A549 treated with AZD2906 at 1 μM for 4 hours (cell line): Measurements from ENCODE around the gene RHBDF1. TPM values are rescaled to one million over a fixed set of nuclear protein-coding genes. Genes with fewer than 3 reads are reported as not detected.

Experiments
- total RNA-seq: library from RNA; stranded (reverse); fragments of 200-300 nt; extraction: Qiagen RNA extraction; gene quantifications from 5 replicates; pipeline ENCODE4 v1.2.3, GENCODE V29; 2022

Gene RHBDF1
- total RNA-seq = 18.9 to 30.3 TPM (median 28.2 TPM) in 5 replicates

GRCh38 chr16:72561-73548 lies at the start of gene RHBDF1:
Gene RHBDF1 (minus strand): TSS chr16:72631. CDS start chr16:65015, 7,616 bp downstream.

GRCh38 chr16:77807-78443 lies 5.5 kb upstream of the RHBDF1 start, which contains the start of gene MPG:
Gene MPG (plus strand): TSS chr16:78225. CDS start chr16:78310, 85 bp downstream.

GRCh38 chr16:53346-54236 lies 18.8 kb downstream of the RHBDF1 start, which contains the start of the genes POLR3K and SNRNP25:
Gene POLR3K (minus strand): TSS chr16:53608. CDS start chr16:53586, 22 bp downstream.
Gene SNRNP25 (plus strand): TSS chr16:53828. CDS start chr16:54017, 189 bp downstream.

Other genes starting within 250 kb of the RHBDF1 start
- gene POLR3K, start 19.0 kb downstream of the RHBDF1 start, total RNA-seq = 31.2 to 36.0 TPM (median 35.2 TPM) in 5 replicates
- 58.6 to 78.9 TPM (median 71.2 TPM) in 5 replicates for gene SNRNP25, start 18.8 kb downstream of the RHBDF1 start, total RNA-seq
- 61.1 to 77.6 TPM (median 76.5 TPM) in 5 replicates for gene MPG, start 5.6 kb upstream of the RHBDF1 start, total RNA-seq
- 20.2 to 30.1 TPM (median 27.5 TPM) in 5 replicates for gene NPRL3, start 66.0 kb upstream of the RHBDF1 start, total RNA-seq
- gene HBZ, start 80.0 kb upstream of the RHBDF1 start, total RNA-seq = 0.10 TPM in 1 of 5 replicates, not detected in the others
- not detected in 5 replicates for gene HBM, start 93.3 kb upstream of the RHBDF1 start, total RNA-seq
- gene HBA2, start 100.2 kb upstream of the RHBDF1 start, total RNA-seq = 0.45 to 0.62 TPM in 2 of 5 replicates, not detected in the others
- gene HBA1, start 104.0 kb upstream of the RHBDF1 start, total RNA-seq = 1.1 to 2.4 TPM (median 1.8 TPM) in 5 replicates
- gene HBQ1, start 107.8 kb upstream of the RHBDF1 start, total RNA-seq = 4.5 to 8.0 TPM (median 7.3 TPM) in 5 replicates
- gene LUC7L, start 156.8 kb upstream of the RHBDF1 start, total RNA-seq = 40.3 to 50.6 TPM (median 43.6 TPM) in 5 replicates
- 43.7 to 49.1 TPM (median 49.0 TPM) in 5 replicates for gene FAM234A, start 162.2 kb upstream of the RHBDF1 start, total RNA-seq
- 2.9 to 4.9 TPM (median 4.4 TPM) in 5 replicates for gene RGS11, start 203.3 kb upstream of the RHBDF1 start, total RNA-seq
- gene ARHGDIG, start 208.0 kb upstream of the RHBDF1 start, total RNA-seq = 2.0 to 3.1 TPM (median 2.7 TPM) in 5 replicates
- 0.15 to 0.50 TPM (median 0.31 TPM) in 5 replicates for gene PDIA2, start 210.5 kb upstream of the RHBDF1 start, total RNA-seq